H9 (cell line): Measurements from ENCODE around the gene VSTM2A. TPM values are rescaled to one million over a fixed set of nuclear protein-coding genes. Genes with fewer than 3 reads are reported as not detected.

Source experiments
- DNase-seq: peaks from one replicate; pipeline ENCODE4 v3.0.0-alpha.2; 2017
- H2AFZ ChIP-seq: one replicate; pipeline ENCODE4 v1.6.1; 2013; ENCODE audit warnings: mild to moderate bottlenecking, low read length, control low read depth, moderate library complexity
- H2AK5ac ChIP-seq: 2 replicates; pipeline ENCODE4 v1.6.1; 2013; ENCODE audit warnings: low read length, control low read depth, mixed read lengths; ENCODE audit not compliant: insufficient read length
- H2BK120ac ChIP-seq: one replicate; pipeline ENCODE4 v1.6.1; 2013; ENCODE audit warnings: low read depth, mild to moderate bottlenecking, low read length, control low read depth, inconsistent platforms; ENCODE audit not compliant: poor library complexity, severe bottlenecking
- H2BK12ac ChIP-seq: 2 replicates; pipeline ENCODE4 v1.6.1; 2013; ENCODE audit warnings: low read length, control low read depth, mixed read lengths, low read depth; ENCODE audit not compliant: insufficient read length
- H2BK15ac ChIP-seq: 2 replicates; pipeline ENCODE4 v1.6.1; 2013; ENCODE audit warnings: low read depth, low read length, control low read depth
- H2BK20ac ChIP-seq: one replicate; pipeline ENCODE4 v1.6.1; 2013; ENCODE audit warnings: low read depth, mild to moderate bottlenecking, low read length, control low read depth, inconsistent platforms; ENCODE audit not compliant: poor library complexity, severe bottlenecking
- H2BK5ac ChIP-seq: 2 replicates; pipeline ENCODE4 v1.6.1; 2013; ENCODE audit warnings: low read length, control low read depth, mixed read lengths; ENCODE audit not compliant: insufficient read length
- H3K14ac ChIP-seq: 2 replicates; pipeline ENCODE4 v1.6.1; 2013; ENCODE audit warnings: low read length, control low read depth; ENCODE audit not compliant: insufficient read depth
- H3K18ac ChIP-seq: 2 replicates; pipeline ENCODE4 v1.6.1; 2013; ENCODE audit warnings: low read depth, mild to moderate bottlenecking, mixed read lengths, low read length, control low read depth; ENCODE audit not compliant: insufficient read length
- H3K23ac ChIP-seq: 2 replicates; pipeline ENCODE4 v1.6.1; 2013; ENCODE audit warnings: low read length, control low read depth, mixed read lengths, low read depth; ENCODE audit not compliant: insufficient read length
- H3K23me2 ChIP-seq: 2 replicates; pipeline ENCODE4 v1.6.1; 2013; ENCODE audit warnings: low read depth, mild to moderate bottlenecking, mixed read lengths, low read length, control low read depth; ENCODE audit not compliant: insufficient read length, poor library complexity, severe bottlenecking
- H3K27ac ChIP-seq: 2 replicates; pipeline ENCODE4 v1.5.1; 2013; ENCODE audit warnings: low read length, control low read depth, mixed read lengths, low read depth; ENCODE audit not compliant: insufficient read length
- H3K27me3 ChIP-seq: 2 replicates; pipeline ENCODE4 v1.6.1; 2013; ENCODE audit warnings: low read length, control low read depth, inconsistent platforms; ENCODE audit not compliant: insufficient read depth
- H3K4ac ChIP-seq: 2 replicates; pipeline ENCODE4 v1.6.1; 2013; ENCODE audit warnings: low read depth, mild to moderate bottlenecking, control low read depth, inconsistent platforms, low read length, moderate library complexity
- H3K4me1 ChIP-seq: 2 replicates; pipeline ENCODE4 v1.6.1; 2013; ENCODE audit warnings: low read length, control low read depth, inconsistent platforms; ENCODE audit not compliant: insufficient read depth
- H3K4me2 ChIP-seq: 2 replicates; pipeline ENCODE4 v1.6.1; 2013; ENCODE audit warnings: low read length, control low read depth, mixed read lengths; ENCODE audit not compliant: insufficient read length, insufficient read depth
- H3K56ac ChIP-seq: 2 replicates; pipeline ENCODE4 v1.6.1; 2013; ENCODE audit warnings: low read depth, mild to moderate bottlenecking, mixed read lengths, low read length, control low read depth; ENCODE audit not compliant: insufficient read length
- H3K79me1 ChIP-seq: 2 replicates; pipeline ENCODE4 v1.6.1; 2013; ENCODE audit warnings: low read depth, mild to moderate bottlenecking, moderate library complexity, low read length, control low read depth, inconsistent platforms; ENCODE audit not compliant: insufficient read depth, poor library complexity, severe bottlenecking
- H3K79me2 ChIP-seq: 2 replicates; pipeline ENCODE4 v1.6.1; 2013; ENCODE audit warnings: low read length, control low read depth, inconsistent platforms; ENCODE audit not compliant: insufficient read depth
- H3K9ac ChIP-seq: 2 replicates; pipeline ENCODE4 v1.6.1; 2013; ENCODE audit warnings: low read length, control low read depth, mixed read lengths; ENCODE audit not compliant: insufficient read length; ENCODE audit errors: extremely low read depth
- H3K9me3 ChIP-seq: one replicate; pipeline ENCODE4 v1.6.1; 2013; ENCODE audit warnings: low read depth, low read length, inconsistent platforms; ENCODE audit not compliant: control insufficient read depth
- H3T11ph ChIP-seq: one replicate; pipeline ENCODE4 v1.6.1; 2013; ENCODE audit warnings: mild to moderate bottlenecking, low read length, control low read depth, inconsistent platforms
- H4K20me1 ChIP-seq: one replicate; pipeline ENCODE4 v1.6.1; 2013; ENCODE audit not compliant: control insufficient read depth, insufficient read length, insufficient read depth
- H4K5ac ChIP-seq: 2 replicates; pipeline ENCODE4 v1.6.1; 2013; ENCODE audit warnings: low read depth, mild to moderate bottlenecking, mixed read lengths, low read length, control low read depth; ENCODE audit not compliant: insufficient read length
- H4K8ac ChIP-seq: replicated peaks from 2 replicates; pipeline ENCODE4 v1.6.1; 2013; ENCODE audit warnings: low read length, control low read depth, mixed read lengths, low read depth; ENCODE audit not compliant: insufficient read length
- H4K91ac ChIP-seq: 2 replicates; pipeline ENCODE4 v1.6.1; 2013; ENCODE audit warnings: low read depth, mild to moderate bottlenecking, moderate library complexity, mixed read lengths, low read length, control low read depth; ENCODE audit not compliant: insufficient read length
- H3K27ac Mint-ChIP-seq, 3 experiments: 2 replicates in 2 of 3; 3 replicates in 1 of 3; pipeline ENCODE4 v1.8.0; 2020 to 2021; ENCODE audit warnings: mixed read lengths in 3 of 3, mild to moderate bottlenecking in 1 of 3, moderate library complexity in 1 of 3
- H3K27me3 Mint-ChIP-seq: 2 replicates; pipeline ENCODE4 v1.8.0; 2021; ENCODE audit warnings: low read depth, mild to moderate bottlenecking, moderate library complexity, mixed read lengths
- H3K36me3 Mint-ChIP-seq, 3 experiments: 2 replicates in 2 of 3; 3 replicates in 1 of 3; pipeline ENCODE4 v1.8.0; 2020 to 2021; ENCODE audit warnings: low read depth in 3 of 3, mixed read lengths in 3 of 3; ENCODE audit not compliant: insufficient read depth in 1 of 3
- H3K4me1 Mint-ChIP-seq, 2 experiments: 2 replicates each; pipeline ENCODE4 v1.8.0; 2020; ENCODE audit warnings: mixed read lengths in 2 of 2
- H3K4me3 Mint-ChIP-seq, 2 experiments: 2 replicates in 1 of 2; 3 replicates in 1 of 2; pipeline ENCODE4 v1.8.0; 2020 to 2021; ENCODE audit warnings: mild to moderate bottlenecking in 2 of 2, mixed read lengths in 2 of 2, moderate library complexity in 1 of 2
- H3K9me3 Mint-ChIP-seq, 2 experiments: 2 replicates in 1 of 2; 3 replicates in 1 of 2; pipeline ENCODE4 v1.8.0; 2020; ENCODE audit warnings: mild to moderate bottlenecking in 2 of 2, mixed read lengths in 2 of 2, moderate library complexity in 1 of 2
- whole genome bisulfite sequencing: extraction: QIAGEN DNeasy Blood & Tissue Kit; methylation state at CpG from one replicate; pipeline ENCODE4 v1.1.7; 2013; ENCODE audit warnings: missing lambda C conversion rate, low lambda C conversion rate, mixed read lengths; ENCODE audit not compliant: insufficient read length; ENCODE audit errors: extremely low coverage; 5-methylcytosine and 5-hydroxymethylcytosine counted together
- total RNA-seq: library from RNA; stranded (reverse); gene quantifications from 2 replicates; pipeline ENCODE4 v1.2.1, GENCODE V29; 2021
- TF ChIP-seq, protein P1 (sequence below): fragments of 200-600 bp; sonication (generic); conservative IDR thresholded peaks from 3 replicates; pipeline ENCODE4 v1.8.0; 2021; ENCODE audit warnings: antibody characterized with exemption, mild to moderate bottlenecking

VSTM2A gene
- total RNA-seq, 1 experiment from 2014 or later = 0.11 TPM

DNA sequence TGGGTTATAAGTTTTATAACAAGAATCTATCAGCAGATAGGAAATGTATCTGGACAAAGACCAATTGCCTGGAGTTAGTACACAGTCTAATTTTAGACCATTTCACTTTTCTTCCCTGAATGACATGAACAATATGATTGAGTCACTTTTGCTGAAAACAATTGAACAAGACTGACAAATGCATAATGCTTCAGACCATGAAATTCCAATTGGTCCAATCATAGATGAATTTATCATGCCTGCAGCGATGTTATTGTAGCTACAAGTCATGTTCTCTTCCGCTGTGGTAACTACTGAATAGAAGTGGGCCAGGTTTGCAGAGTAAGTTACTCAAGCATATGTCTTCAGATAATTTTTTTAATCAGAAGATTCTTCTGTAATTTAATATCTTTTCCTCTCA is 73.4 kb downstream of the VSTM2A start:
- H2BK15ac ChIP-seq = no peak overlapping the region
- Mint-ChIP-seq H3K4me3 (no peak overlapping the region), H3K9me3 (peaks cover 0 to 5% of the 10 kb centered on the region in 2 experiments; a peak in 2 of 5 replicates), H3K4me1 (no peaks in the 10 kb centered on the region; a peak in 1 of 4 replicates), H3K36me3 (peaks cover 0 to 8% (median 0%) of the 10 kb centered on the region in 3 experiments; a peak in 1 of 7 replicates), H3K27ac (no peak overlapping the region), H3K27me3 (no peaks in the 10 kb centered on the region)
- H3K56ac ChIP-seq = no peak overlapping the region
- H2BK20ac ChIP-seq = no peak overlapping the region
- H3K9me3 ChIP-seq = no peaks in the 10 kb centered on the region
- no peak overlapping the region for H3K23ac ChIP-seq
- H4K91ac ChIP-seq = no peak overlapping the region
- no peak for DNase-seq
- no peak overlapping the region for H3K4ac ChIP-seq
- no peaks in the 10 kb centered on the region for H3K4me1 ChIP-seq
- no peak overlapping the region for H2BK5ac ChIP-seq
- H2AK5ac ChIP-seq = no peak overlapping the region
- no peak overlapping the region for H3K14ac ChIP-seq
- H3K79me1 ChIP-seq = no peaks in the 10 kb centered on the region
- H3K23me2 ChIP-seq = no peaks in the 10 kb centered on the region
- no peak overlapping the region for H3K27ac ChIP-seq
- H4K5ac ChIP-seq = no peak overlapping the region
- H2BK12ac ChIP-seq = no peak overlapping the region
- no peak overlapping the region for H3K4me2 ChIP-seq
- no peak overlapping the region for H3T11ph ChIP-seq
- no peak overlapping the region for H2AFZ ChIP-seq
- no peak overlapping the region for H2BK120ac ChIP-seq
- no CpG with 5 or more reads among the region's 2 CpGs for WGBS
- no peak overlapping the region for H3K18ac ChIP-seq
- H3K79me2 ChIP-seq = no peaks in the 10 kb centered on the region
- no peaks in the 10 kb centered on the region for H4K20me1 ChIP-seq
- no peaks in the 10 kb centered on the region for H3K27me3 ChIP-seq
- no peak overlapping the region for H3K9ac ChIP-seq
- TF ChIP-seq, protein P1, sequence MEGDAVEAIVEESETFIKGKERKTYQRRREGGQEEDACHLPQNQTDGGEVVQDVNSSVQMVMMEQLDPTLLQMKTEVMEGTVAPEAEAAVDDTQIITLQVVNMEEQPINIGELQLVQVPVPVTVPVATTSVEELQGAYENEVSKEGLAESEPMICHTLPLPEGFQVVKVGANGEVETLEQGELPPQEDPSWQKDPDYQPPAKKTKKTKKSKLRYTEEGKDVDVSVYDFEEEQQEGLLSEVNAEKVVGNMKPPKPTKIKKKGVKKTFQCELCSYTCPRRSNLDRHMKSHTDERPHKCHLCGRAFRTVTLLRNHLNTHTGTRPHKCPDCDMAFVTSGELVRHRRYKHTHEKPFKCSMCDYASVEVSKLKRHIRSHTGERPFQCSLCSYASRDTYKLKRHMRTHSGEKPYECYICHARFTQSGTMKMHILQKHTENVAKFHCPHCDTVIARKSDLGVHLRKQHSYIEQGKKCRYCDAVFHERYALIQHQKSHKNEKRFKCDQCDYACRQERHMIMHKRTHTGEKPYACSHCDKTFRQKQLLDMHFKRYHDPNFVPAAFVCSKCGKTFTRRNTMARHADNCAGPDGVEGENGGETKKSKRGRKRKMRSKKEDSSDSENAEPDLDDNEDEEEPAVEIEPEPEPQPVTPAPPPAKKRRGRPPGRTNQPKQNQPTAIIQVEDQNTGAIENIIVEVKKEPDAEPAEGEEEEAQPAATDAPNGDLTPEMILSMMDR = no peak
- no peak overlapping the region for H4K8ac ChIP-seq

Other genes with a start within 250 kb of the VSTM2A start
- 176 and 177 TPM in 2 replicates for gene SEC61G, start 216.8 kb downstream of the VSTM2A start, total RNA-seq